ENCODE measurements around the gene RIPK1. TPM values are rescaled to one million over a fixed set of nuclear protein-coding genes. Genes with fewer than 3 reads are reported as not detected.
"Not testable (repeated sequence)": the region's sequence is repeated elsewhere in the genome, so short reads cannot be mapped to it uniquely, and the experiment has no call there.

Gene RIPK1
- total RNA-seq, 1 donor from 2014 or later: 48.9 TPM

DNA sequence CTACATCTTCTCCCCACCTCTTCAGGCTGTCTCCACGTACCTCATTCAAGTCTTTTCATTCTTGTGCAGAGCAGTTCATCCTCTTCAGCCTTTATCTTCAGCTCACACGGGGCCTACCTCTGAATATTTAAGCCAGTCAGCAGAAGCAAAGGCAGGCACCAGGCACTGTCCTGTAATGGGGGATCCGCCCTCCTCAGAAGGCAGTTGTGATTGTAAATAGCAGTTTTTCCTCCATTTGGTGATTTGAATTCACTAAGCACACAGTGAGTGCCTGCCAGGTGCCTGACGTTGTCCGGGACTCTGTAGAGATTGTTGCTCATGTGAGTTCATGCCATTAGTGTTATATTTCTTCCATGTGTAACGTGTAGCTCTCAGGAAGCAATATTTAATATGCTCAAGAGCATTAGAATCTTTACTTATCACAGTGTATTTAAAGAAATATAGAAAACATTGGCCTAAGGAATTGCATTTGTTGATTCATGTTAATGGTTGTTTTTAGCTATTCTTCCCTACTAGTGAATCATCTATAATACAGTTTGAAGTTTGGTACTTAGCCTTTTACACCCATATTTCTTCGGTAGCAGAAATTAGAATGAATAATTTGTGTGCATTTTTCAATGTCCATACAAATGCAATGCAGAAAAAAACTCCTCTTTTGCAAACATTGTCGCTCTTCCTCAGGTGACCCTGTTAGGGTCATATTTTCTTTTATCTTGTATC lies 68.2 kb downstream of the RIPK1 start:
- DNase-seq (ENCODE audit: low read depth): no peak

DNA sequence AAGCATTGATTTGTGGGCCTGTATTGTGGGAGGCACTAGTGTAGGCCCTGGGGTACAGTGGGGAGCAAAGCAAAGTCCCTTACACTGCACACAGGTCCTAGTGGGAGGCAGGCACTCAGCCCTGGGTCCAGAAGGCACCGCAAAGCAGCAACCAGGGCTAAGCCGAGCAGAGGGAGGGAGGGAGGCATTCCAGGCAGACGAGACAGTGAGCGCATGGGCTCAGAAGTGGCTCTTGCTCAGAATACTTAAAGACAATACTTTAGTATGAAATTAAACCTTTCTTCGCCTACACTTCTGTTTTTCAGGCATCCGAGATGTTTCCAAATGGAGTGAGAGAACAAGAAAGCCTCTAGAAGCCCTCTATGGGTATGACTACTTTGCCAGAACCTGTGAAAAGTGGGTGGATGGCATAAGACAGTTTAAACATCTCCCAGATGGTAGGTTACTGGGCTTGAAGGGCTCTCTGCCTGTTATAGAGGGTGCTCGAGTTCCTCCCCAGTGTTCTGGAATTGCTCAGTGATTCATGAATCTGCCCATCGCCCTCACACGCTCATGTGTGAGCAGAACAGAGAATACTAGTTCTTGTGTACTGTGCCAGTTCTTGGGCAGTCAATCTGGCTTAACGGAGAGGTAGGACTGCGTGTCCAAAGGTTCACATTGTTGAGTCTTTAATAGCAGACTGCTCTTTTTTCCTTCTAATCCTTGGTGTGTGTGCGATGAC lies 68.9 kb downstream of the RIPK1 start:
- peak; percentile 57 for DNase-seq (ENCODE audit: low read depth)

DNA sequence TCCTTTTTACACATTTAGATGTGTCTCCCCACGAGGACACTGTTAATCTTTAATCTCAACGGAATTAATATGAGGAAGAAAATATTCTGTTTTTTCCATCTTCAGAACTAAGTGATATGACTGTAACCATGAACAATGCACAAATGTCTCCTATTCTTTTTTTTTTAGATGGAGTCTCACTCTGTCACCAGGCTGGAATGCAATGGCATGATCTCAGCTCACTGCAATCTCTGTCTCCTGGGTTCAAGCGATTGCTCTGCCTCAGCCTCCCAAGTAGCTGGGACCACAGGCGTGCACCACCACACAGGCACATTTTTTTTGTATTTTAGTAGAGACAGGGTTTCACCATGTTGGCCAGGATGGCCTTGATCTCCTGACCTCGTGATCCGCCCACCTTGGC lies 69.6 kb downstream of the RIPK1 start:
- DNase-seq (ENCODE audit: low read depth): not testable (repeated sequence)

DNA sequence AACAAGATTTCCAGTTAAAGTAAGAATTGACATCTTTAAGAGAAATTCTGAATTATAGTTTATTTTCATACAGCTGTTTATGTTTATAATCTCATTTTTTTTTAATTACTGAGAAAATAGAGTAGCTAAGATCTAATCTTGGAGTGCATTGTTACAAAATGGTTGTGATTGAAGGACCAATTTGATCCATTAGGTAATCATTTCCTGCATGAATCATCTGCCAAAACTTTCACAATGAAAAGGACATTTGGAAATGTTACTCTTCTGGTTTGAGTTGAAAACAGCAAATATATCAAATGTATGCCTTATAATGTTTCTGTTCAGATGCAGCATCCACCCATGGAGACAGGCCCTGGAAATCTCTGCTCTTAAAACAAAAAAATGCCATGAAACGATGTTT lies 70.0 kb downstream of the RIPK1 start:
- peak; percentile 56 for DNase-seq (ENCODE audit: low read depth)

DNA sequence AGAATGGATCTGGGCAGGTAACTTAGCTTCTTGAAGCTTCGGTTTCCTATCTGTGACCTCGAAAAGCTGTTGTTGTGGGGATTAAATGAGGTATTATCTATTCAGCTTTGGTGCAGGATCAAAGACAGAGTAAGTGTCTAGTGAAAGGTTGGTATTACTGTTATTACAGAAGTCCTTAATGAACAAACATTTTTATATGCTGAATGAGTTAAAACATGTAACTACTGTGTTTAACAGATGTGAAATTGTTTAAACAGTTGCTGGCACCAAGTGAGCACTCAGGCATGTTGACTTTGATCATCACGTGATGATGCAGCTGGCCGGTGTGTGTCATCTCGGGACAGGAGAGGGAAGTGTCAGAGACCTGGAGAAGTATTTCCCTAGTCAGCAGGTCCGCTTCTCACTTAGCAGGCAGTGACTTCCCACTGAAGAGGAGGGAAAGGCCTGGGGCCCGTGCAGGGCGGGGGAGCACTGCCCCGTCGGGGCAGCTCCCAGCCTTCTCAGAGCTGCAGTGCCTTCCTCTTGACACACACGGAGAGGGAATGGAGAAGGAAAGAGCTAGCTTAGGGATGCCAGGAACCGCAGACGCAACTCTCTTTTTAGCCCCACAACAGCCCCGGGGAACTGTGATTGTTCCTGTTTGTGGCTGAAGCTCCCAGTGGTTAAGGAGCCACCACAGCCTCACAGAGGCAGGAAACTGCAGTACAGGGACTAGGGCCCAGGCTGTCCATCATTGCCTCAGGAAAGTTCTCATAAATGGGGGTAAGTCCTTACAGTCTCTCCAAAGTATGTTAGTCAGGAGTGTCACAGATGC lies 71.0 kb downstream of the RIPK1 start:
- DNase-seq (ENCODE audit: low read depth): peak; percentile 79

DNA sequence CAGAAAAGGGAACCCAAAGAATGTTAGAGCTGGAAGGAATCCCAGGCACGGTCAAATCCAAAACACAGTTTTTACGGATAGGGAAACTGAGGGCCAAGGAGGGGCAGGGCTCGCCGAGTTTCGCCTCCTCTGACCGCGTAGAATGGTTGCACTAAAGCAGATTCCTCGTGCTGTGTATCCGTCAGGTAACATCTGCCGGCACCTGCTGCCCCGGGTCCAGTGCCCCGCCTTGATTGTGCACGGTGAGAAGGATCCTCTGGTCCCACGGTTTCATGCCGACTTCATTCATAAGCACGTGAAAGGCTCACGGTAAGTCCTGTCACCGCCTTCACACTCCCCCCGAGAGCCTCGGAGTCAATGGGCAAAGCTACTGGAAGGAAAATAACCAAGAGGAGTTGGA lies 71.9 kb downstream of the RIPK1 start:
- no peak for DNase-seq (ENCODE audit: low read depth)

DNA sequence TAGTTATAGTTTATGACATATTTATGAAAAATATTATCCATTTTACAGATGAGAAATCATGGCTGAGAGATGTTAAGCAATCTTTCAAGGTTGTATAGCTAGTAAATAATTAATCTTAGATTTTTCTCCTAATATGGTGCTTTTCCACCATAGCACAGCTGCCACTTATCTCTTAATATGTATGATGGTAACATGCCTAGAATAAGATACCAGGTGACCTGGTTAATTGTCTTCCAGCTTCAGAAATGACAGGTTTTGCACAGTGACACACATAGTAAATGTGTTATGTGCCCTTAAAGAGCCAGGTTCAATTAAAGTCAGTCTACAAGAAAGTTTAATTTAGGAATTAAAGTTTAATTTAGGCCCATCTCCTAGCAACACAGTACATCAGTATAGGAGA lies 74.2 kb downstream of the RIPK1 start:
- no peak for DNase-seq (ENCODE audit: low read depth)

DNA sequence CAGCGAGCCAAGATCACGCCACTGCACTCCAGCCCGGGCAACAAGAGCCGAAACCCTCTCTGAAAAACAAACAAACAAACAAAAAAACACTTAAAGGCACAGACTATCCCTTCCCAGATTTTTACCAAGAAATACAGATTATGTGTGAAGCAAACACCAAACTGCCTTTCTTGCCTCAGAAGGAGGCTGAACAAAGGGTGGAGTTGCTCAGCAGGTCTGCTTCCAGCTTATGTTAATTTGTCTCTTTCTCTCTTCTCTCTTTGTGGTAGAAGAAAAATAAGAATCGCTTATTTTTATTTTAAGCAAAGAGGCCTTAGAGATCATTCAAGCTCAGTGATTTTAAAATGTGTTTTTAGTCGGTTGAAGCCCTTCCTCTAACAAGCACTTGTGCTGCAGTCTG lies 74.9 kb downstream of the RIPK1 start:
- DNase-seq (ENCODE audit: low read depth): no peak

DNA sequence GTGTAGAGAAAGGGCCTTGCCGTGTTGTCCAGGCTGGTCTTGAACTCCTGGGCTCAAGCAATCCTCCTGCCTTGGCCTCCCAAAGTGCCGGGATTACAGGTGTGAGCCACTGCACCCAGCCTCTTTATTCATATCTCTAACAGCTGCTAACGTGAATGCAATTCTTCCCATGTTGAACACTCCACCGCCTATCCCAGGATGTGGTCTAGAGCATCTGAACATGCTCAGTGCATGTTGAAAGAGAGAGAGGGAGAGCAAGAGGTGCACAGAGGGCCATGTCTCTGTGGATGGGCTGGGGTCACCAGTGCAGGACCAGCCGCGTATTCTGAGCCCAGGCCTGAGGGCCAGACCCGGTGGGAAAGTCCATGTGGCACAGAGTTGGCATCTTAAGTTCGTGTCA lies 76.3 kb downstream of the RIPK1 start:
- DNase-seq (ENCODE audit: low read depth): no peak

DNA sequence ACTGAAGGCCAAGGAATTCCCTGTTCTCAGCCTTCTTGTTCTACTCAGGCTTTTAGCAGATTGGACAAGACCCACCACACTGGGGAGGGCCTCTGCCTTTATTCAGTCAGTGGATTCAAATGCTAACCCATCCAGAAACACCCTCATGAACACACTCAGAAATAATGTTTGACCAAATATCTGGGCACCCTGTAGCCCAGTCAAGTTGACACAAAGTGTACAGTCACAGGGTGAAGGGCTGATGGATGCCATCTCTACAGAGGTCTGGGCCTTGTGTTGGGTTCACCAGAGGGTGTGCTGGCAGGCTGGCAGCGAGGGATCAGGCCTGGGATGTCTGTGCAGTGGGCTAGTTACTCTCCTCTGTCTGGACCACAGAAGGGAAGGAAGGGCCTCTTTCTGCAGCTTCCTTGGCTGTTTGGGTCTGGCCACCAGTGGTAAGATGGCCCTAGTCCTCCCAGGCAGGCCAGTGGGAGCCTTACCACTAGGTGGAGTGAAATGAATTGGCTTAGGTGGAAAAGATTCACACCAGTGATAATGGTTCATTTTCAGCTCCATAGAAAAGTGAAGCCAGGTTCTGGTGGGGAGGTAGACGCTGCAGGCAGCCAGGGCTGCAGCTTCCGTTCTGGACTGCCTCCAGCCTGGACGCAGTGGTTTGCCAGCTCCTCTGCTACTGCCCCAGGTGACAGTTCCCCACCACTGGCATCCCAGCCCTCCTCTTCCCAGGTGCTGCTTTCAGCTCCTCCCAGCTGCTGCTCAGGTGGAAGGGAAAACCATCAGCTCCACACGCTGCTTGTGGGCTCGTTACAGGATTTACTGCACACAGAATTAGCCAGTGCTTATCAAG lies 79.8 kb downstream of the RIPK1 start:
- no peak for DNase-seq (ENCODE audit: low read depth)

DNA sequence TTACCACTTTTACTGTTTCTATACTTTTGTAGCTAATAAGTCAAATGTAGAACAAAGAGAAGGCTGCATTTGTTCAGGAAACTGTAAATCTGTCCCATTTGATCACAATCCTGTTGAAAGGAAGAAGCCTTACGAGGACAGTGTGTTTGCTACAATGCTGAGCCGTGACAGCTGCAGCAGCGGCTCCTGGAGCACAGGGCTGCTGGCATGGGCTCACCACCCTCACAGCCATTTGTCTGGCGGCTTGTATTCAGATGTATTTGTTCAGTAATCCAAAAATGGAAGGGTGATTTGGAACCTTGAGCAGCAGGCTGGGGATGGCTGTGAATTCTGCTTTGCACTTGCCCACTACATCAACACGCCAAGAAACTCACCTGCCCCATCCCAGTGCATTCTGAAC lies 83.4 kb downstream of the RIPK1 start:
- DNase-seq (ENCODE audit: low read depth): no peak

DNA sequence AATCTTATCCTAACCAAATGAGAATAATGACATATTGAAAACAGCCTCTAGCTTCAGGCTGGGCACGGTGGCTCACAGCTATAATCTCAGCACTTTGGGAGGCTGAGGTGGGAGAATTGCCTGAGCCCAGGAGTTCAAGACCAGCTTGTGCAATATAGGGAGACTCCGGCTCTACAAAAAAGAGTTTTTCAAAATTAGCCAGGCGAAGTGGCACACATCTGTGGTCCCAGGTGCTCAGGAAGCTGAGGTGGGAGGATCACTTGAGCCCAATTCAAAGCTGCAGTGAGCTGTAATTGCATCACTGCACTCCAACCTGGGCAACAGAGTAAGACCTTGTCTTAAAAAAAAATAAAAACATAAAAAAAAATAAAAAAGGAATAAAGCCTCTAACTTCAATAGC lies 84.4 kb downstream of the RIPK1 start:
- no peak for DNase-seq (ENCODE audit: low read depth)

DNA sequence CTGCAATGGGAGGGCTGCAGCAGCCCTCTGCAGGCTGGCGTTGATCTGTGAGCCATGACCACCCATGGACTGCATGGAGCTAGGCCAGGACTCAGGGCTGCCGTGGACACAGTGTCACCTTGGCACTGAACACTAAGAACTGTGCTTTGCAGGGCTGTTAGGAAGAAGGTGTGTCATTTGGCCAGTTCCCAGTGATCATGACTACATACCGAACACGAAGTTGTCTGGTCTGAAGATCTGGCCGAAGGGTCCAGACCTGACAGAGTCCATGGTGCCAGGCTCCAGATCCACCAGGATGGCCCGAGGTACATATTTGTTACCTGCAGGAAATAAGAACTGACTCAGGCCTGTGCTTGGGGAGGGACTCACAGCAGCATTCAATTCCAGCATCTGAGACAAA lies 87.1 kb downstream of the RIPK1 start:
- not testable (repeated sequence) for DNase-seq (ENCODE audit: low read depth)

DNA sequence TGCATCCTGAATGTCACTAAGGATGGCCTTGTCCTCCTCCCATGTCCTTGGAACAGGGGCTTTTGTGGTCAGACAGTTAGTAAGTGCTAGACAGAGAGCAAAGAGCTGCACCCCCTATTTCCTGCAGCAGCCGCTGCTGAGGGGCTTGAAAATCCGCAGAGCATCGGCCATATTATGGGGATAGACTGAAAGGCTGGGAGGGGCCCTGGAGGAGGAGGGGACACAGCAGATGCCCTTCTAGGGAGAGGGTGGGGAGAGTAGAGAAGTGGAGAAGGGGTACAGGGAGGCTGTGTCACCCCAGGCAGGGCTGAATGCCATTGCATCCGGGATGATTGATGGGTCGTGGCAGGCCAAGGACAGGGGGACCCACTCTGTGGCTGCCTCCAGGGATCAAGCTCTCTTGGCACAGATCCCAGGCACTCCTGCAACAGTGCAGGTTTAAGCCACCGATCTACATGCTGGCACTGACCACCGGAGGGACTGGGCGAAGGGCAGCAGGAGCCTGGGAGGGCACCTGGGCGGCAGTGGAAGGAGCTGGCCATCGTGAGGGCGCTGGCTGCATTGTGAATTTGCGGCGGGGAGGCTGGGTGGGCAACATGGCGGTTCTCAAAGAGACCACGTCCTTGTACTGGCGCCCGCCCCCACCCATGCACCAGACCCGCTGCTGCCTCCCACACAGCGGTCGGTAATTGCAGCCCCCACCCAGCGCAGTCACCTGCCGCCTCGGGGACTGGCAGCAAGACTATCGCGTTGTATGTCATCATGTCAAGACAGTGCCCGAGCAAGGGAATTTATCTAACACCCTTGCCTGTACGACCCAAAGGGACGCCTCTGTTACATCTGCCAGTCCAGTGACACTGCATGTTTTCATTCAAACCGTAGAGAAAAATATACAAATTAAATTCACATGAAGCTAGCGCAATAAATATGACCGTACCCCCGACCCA lies 88.2 kb downstream of the RIPK1 start:
- not testable (repeated sequence) for DNase-seq (ENCODE audit: low read depth)

DNA sequence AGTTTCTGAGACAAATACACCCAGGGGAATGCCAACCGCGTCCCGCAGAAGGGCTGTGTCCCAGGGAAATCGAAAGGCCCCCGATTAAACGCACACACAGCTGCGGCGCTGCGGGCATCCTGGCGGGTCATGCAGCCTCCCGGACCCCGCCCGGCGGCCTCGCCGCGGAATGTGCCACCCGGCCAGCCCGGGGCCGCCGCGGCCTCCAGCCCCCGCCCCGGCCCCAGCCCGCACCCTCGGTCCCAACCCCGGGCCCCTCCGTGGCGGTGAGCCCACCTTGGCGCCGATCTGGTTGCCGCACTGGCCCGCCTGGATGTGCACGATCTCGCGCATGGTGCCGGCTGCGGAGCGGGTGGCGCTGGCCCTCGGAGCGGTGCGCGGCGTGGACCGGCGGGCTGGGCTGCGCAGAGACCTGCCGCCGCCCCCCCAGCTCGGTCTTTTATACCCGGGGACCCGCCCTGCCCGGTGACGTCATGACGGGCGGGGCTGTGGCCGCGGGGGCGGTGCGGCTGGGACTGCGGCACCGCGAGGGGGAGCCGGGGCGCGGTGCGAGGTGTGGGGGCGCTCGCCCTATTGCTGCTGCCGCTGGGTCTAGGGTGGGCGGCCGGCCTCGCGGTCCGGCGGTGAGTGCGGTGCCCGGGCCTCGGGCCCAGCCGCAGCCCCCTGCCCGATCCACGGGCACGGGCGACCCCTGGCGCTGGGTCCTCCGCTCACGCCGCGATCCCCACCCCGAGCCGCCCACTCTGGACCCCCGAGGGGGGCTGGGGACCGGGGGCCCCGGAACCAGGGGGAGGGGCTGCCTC lies 89.0 kb downstream of the RIPK1 start, which contains the start of gene TUBB2A:
Gene TUBB2A, minus strand, starts transcription at position 414 of the 803 bp plus-strand sequence. Its CDS starts 81 bp downstream, at position 333.
- no peak for DNase-seq (ENCODE audit: low read depth)

DNA sequence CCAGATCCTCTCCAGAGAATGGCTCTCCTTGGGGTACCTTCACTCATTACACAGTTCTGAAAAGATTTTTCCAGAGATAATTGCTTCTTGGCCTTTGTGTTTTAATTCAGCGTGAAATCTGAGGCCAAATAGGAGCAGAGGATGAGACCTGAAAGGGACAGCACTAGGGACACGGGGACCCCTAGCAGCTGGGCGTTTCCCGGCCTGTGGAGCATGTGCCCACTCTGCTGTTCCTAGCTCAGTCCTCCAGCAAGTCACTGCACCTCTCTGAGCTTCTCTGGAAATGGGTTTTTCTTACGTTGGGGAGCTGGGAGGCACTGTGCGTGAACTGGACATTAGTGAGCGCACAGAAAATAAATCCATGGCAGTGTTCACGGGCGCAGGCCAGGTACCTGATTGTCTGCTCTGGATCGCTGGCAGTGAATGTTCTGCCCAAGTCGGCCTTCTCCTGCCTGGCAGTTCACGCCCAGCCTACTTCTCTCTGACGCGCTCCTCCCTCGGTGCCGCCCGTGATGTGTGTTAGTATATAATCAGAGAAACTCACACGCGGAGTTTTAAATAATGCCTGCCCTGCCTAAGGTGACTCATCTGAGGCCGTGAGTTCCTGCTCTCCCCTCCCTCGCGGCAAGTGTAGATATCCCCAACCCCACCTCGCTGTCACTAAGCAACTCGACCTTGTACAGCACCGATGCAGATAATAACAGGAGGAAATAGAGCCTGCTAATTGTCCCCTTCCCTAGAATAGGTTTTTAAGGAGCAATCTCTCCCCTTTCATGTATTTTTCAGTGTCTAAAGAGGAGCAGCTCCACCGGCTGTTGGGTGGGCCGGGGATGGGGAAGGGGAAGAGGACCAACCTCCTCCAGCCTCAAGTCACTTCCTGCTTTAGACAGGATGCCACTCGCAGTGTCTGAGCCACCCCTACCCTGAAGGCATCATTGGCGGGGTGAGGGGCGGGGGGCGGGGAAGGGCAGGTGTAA lies 91.8 kb downstream of the RIPK1 start:
- peak; percentile 46 for DNase-seq (ENCODE audit: low read depth)

DNA sequence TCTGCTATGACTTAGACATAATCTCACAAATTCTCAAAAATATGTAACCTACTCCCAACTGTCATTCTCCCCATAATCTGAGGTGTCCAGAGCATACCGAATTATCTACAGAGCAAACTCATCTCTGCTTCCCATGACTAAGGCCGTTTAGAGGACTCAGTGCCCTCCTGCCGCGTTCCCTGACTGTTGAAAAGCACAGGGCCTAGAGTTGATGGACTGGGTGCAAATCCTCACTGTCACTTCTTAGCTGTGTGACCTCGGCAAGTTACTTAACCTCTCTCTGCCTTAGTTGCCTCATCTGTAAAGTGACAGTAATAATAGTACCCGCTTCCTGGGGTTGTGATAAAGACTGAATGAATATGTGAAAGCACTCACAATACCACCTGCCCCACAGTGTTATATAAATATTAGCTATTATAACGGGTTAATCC lies 93.8 kb downstream of the RIPK1 start:
- no peak for DNase-seq (ENCODE audit: low read depth)

DNA sequence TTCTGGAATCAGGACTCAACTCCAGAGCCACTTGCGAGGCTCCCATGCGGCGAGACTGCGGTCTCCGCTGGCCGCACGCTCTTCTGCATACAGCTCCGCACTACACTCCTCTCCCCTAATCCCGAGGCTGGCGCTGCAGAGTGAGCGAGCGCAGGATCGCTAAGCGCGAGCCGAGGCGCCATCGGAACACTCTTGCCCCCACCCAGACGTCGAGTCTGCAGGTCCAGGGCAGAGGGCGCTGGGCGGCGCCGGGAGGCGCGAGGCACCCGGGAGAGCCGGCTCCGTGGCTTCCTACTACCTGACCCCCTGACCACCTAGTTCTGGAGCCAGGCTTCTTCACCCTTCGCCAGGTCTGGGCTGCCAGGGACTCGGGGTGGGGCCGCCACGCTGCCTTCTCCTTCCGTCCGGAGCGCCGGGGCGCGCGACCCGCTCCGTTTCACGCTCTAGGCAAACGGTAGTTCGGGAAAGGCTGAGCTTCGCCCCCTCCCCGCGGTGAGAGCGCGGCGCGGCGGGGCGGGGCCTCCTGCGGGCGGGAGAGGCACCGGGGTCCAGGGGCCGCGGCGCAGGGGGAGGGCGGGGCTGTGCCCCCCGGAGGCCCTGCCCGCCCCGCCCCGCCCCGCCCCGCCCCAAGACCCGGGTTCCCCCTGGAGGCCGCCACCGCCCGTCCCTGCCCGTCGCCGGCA lies 94.4 kb downstream of the RIPK1 start:
- DNase-seq (ENCODE audit: low read depth): peak; percentile 43
